Stimulated activated CD8-positive, alpha-beta memory T cell treated with anti-CD3 and anti-CD28 coated beads, Interleukin-12 subunit alpha, Interleukin-12 subunit beta, amount 100 ng/mL, for 1 hour (primary cell): ENCODE measurements around the gene ARL6IP4.
"Not testable (repeated sequence)": the region's sequence is repeated elsewhere in the genome, so short reads cannot be mapped to it uniquely, and the experiment has no call there.

Source experiments
- DNase-seq: peaks from one replicate; pipeline ENCODE4 v3.0.0-alpha.2; 2020; ENCODE audit warnings: low read depth

Gene ARL6IP4

DNA sequence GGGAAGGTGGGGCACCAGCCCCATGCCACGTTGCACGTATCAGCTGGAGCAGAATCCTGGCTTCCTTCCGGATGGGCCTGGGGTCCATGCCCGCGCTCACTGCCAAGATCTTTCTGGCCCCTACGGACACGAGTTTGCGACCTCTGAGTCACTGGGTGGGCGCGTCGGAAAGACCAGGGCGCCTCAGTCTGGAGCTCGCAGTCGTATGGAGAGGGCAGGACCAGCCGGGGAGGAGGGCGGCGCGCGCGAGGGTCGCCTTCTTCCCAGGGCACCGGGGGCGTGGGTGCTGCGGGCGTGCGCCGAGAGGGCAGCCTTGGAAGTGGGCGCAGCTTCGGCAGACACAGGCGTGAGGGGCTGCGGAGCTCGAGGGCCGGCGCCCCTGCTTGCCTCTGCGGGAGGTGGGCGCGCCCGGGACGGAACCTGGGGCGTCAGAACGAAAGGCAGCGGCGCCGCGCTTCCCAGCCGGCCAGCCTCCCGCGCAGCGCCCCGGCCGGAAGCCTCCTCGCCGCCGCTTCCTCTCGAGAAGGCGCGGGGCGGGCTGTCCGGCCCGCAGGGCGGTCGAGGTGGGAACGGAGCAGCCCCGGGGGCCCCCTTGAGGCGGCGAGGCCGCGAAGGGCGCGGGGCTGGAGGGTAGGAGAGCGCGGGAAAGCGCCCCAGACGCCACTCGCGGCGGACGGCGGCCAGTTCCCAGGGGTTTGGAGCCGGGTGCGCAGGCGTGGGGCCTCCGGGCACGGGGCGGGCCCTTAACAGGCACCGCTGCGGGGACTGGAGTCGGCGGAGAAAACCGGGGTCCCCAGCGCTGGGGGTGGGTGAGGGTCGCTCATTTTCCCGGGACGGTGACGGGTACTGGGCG, at the start of gene ARL6IP4:
TSS of gene ARL6IP4 (plus strand) at position 499 of the 853 bp plus-strand sequence. CDS start 459 bp downstream, outside the sequence.
- peak; percentile 47 for DNase-seq

DNA sequence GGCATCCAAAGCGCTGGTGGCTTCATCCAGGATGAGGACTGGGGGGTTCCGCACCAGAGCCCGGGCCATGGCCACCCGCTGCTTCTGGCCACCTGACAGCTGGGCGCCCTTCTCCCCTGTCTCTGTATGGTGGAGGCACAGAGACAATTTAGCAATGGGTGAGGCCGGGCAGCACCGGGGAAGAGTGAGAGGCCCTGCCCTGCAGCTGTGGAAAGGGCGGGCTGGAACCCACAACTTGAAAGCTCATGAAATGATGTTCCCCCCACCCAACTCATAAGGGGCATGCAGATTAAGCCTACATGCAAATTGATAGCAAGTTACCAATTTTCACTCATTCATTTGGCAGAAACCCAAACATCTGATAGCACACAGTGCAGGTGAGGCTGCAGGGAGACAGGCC, 48.3 kb upstream of the ARL6IP4 start:
- DNase-seq: no peak

- DNase-seq: no peak
These were observed 45.8 kb upstream of the ARL6IP4 start for GRCh38 chr12:122934722-122935121.

DNA sequence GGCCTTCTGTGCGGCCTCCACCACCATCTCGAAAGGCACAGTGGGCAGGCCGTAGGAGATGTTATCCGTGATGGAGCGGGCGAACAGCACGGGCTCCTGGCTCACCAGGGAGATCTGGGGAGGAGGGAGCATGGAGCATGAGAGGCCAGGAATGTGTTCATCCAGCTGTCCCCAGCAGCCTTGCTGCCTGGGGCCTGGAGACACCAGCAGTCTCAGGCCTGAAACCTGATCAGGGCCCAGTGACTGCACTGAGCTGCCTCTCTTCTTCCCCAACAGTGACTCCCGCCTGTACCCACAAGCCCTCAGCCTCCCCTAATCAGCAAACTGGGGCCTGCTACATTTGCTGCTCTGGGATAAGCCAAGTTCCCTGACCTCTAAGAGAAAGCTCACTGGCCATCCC, 45.2 kb upstream of the ARL6IP4 start:
- no peak for DNase-seq

DNA sequence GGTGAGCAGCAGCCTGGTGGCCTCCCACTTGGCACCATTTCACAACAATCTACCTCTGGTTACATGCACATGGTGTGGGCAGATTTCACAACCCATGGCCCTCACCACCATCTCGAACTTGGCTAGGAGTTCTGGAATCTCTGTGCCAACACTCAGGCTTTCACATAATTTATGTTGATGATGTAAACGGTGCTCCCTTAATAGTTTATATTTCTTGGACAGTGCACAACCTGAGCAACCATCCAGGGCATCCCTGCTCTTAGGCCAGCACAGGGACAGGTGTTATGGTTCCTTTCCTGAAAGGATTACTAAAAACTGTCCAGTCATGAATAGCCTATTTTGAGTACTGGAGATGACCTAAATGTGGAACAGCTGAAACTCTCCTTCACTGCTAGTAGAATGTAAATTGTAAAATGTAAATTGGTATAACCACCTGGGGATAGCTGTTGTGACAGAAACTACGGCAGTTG, 42.8 kb upstream of the ARL6IP4 start:
- DNase-seq: no peak

GRCh38 chr12:122939125-122939524, 41.4 kb upstream of the ARL6IP4 start:
- DNase-seq: no peak

DNA sequence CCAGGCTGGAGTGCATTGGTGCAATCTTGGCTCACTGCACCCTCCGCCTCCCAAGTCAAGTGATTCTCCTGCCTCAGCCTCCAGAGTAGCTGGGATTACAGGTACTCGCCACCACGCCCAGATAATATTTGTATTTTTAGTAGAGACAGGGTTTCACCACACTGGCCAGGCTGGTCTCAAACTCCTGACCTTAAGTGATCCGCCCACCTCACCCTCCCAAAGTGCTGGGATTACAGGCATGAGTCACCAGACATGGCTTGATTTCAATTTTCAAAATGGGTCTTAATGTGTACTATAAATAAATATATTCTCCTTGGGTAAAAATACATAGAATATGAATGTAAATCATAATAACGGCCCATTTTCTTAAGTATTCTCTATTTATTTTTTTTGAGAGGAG, 39.1 kb upstream of the ARL6IP4 start:
- not testable (repeated sequence) for DNase-seq

GRCh38 chr12:122942637-122943036, 37.8 kb upstream of the ARL6IP4 start:
- no peak for DNase-seq

DNA sequence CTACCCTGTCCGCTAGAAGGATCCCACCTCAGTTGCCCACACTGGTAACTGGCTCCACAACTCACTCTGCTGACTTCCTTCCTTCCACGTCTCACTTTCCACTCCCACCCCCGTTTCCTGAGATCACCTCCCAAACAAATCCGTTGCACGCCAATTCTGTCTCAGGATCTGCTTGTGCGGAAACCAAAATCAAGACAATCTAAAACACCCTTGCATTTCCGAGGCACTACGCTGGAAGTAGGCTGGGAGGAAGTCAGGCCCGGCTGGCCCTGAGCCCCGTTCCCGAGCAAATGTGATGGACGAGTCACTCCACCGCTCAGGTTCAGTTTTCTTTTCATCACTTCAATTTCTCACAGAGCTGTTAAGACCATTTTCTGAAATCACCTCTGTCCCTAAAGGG, 37.3 kb upstream of the ARL6IP4 start:
- no peak for DNase-seq

- no peak for DNase-seq
These were observed 35.6 kb upstream of the ARL6IP4 start for GRCh38 chr12:122944605-122945592.

DNA sequence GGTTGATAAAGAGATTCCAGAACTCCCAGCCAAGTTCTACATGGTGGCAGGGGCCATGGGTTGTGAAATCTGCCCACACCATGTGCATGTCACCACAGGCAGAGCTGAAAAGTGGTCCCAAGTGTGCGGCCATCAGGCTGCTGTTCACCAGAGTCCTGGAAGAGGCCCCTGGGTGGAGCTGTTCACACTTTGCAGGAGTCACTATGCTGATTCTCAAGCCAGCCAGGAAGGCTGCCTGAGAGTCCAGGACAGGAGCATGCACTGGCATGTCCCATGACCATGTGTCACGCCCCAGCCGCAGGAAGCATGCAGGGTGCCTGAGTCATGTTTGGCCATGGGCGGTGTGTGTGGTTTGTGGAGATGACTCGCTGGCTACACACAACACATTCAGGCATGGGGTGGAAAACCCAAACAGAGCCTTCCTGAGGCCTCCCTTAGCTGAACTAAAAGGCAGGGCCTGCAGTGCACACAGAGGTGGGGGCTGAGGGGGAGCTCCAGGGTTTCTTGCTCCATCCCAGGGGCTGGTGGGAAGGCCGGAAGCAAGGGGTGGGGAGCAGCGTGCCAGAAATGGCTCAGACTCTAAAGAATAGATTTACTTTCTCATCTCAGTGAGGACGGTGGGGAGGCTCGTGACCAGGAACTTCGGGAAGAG, 33.7 kb upstream of the ARL6IP4 start:
- DNase-seq: peak; percentile 62

DNA sequence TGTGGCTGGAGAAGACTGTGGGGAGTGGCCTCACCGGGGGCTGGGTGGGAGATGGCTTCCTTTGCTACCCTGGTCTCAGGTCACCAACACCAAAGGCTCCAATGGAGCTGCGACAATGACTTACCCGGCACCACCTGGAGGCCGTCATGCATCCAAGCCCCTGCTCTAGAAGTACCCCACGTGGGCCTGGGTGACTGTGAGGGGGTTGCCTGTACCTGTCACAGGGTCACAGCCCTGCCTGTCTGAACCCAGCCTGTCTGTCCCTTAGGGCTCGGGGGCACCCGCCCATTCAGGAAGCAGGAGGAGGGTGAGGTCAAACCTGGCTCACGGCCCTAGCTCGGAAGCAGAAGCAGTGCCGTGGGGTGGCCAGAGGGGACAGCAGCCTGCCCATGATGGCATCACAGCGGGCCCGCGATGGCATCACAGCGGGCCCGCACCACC, 33.1 kb upstream of the ARL6IP4 start:
- DNase-seq: no peak

GRCh38 chr12:122948605-122949004, 31.9 kb upstream of the ARL6IP4 start:
- no peak for DNase-seq

DNA sequence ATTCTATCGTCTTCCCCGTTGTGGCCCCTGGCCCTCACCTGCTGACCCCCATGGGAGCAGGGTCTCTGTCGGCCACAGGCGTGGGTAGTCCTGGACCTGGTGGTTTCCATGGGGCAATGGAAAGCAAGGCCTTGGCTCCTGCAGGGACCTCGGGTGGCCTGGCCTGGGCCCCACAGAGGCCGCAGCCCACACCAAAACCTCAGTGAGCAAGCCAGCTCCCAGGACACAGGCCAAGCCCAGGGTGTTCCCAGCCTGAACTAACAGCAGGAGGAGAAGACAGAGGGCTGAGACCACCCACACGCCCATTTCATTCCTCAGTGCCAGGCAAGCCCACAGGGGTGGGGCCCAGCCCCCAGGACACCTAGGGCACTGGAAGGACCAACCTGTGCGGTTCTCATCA, 31.1 kb upstream of the ARL6IP4 start:
- DNase-seq: no peak

GRCh38 chr12:122949816-122950675, 30.4 kb upstream of the ARL6IP4 start:
- no peak for DNase-seq

DNA sequence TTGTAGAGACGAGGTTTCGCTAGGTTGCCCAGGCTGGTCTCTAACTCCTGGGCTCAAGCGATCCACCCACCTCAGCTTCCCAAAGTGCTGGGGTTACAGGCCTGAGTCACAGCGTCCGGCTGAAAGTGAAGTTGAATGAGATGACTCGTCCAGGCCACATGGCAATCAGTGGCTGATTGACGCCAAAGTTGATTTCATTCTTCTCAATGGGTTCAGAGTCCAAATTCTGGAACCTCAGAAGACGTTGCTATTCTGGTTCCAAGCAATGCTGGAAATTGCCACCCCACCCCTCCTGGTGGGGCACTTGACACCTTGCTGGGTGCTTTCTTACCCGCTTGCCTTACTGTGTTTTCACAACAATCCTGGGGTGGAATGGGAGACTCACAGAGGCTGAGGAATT, 29.1 kb upstream of the ARL6IP4 start:
- DNase-seq: no peak

GRCh38 chr12:122951979-122952892, 28.2 kb upstream of the ARL6IP4 start:
- peak; percentile 49 for DNase-seq

DNA sequence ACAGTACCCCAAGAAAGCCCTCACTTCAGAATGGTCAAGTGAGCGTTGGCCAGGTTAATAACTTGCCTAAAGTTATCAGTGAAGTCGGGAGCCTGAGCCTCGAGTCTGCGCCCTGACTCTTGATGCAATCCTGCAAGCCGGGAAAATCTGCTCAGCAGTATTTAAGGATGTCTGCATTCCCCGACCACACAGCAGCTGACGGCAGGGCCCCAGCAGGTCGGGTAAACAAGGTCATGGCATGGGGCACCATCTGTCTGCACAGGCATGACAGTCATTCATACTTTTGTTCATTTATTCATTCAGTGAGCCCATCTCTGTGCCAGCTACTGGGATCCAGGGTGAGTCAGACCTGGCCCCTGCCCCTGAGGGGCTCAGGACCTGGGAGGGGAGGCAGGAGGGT, 25.3 kb upstream of the ARL6IP4 start:
- DNase-seq: no peak

- DNase-seq: no peak
These were observed 24.4 kb upstream of the ARL6IP4 start for GRCh38 chr12:122956035-122956434.
